Kasumi-1 (cell line): Measurements from ENCODE around the gene CNPY1.

ENCODE experiments used
- DNase-seq, 2 experiments: peaks; one replicate each; lab custom pipeline; 2025; lab: John Stamatoyannopoulos, UW

CNPY1 gene

GRCh38 chr7:155466142-155466813 lies 80.1 kb downstream of the CNPY1 start:
- DNase-seq = no peak

GRCh38 chr7:155465761-155466141 lies 80.6 kb downstream of the CNPY1 start:
- DNase-seq = no peak

DNA sequence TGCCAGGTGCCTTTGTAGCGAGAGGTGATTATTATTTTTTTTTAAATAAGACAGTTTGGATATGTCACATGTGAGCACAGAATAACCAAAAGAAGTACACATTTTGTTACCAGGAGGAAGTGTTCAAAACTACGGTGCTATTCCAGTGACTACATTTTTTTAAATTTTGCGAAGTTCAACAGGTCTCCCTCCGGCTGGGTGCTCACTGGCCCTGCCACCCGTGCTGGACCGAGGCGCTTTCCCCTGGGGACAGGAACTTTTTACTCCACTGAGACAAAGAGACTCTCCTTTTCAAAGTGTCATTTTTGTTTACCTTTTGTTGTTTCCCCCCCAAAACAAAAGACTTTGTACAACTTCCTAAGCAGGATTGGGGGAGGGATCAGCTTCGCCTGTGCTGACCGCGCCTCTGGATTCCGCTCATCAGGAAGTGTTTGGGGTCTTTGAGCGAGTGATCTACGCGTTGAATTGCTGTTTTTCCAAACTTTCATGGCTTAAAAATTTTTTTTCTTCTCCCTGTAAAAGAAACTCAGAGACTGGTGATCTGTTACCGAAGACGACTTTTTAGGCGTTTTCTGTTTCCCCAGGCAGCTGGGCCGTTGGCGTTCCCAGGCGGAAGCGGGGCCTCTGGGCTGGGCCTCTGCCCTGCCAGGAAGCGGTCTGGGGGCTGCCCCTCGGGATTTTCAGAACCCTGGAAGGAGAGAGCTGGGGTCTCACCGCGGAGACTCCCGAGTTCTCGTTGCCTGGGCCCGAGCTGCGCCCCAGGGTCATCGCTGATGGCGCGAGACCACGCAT lies 81.2 kb downstream of the CNPY1 start:
- DNase-seq = no peak

- DNase-seq = no peak
These were observed 82.2 kb downstream of the CNPY1 start for GRCh38 chr7:155464183-155464582.

GRCh38 chr7:155463114-155463811 lies 83.1 kb downstream of the CNPY1 start:
- no peak for DNase-seq

GRCh38 chr7:155462163-155462735 lies 84.1 kb downstream of the CNPY1 start:
- DNase-seq = no peak

GRCh38 chr7:155461631-155462030 lies 84.7 kb downstream of the CNPY1 start:
- no peak for DNase-seq

- no peak for DNase-seq
These were observed 85.3 kb downstream of the CNPY1 start for GRCh38 chr7:155460926-155461613.

DNA sequence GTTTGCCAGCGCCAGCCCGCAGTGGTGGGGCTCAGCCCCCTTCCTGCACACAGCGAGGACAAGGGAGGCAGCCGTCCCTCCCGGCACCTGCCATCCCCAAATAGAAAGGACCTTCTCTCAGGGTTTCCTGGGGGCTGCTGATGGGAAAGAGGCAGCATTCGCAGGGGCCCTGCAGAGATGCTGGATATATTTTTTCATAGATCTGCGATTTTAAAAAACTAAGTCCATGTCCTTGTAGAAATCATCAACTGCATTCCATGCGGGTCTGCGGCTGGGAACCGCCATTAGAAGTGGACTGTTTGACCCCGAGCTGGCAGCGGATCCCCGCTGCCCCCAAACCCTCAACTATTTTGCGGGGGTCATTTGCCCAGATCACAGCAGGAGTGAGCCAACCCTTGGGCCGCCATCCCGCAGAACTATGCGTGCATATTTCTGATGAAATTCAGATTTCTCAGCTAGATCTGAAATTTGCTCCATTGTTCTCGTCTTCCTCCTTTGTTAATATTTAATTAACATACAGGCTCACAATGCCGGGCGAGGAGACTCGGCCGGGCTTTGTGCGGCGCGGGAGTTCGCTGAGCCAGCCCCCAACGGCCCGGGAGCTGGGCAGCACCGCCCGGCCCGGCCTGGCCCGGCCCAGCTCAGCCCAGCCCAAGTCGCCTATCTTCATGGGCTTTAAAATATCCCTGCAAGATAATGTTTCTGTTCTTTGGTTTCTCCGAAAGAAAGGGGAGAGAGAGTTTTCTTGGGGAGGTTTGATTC lies 86.5 kb downstream of the CNPY1 start:
- DNase-seq = no peak

DNA sequence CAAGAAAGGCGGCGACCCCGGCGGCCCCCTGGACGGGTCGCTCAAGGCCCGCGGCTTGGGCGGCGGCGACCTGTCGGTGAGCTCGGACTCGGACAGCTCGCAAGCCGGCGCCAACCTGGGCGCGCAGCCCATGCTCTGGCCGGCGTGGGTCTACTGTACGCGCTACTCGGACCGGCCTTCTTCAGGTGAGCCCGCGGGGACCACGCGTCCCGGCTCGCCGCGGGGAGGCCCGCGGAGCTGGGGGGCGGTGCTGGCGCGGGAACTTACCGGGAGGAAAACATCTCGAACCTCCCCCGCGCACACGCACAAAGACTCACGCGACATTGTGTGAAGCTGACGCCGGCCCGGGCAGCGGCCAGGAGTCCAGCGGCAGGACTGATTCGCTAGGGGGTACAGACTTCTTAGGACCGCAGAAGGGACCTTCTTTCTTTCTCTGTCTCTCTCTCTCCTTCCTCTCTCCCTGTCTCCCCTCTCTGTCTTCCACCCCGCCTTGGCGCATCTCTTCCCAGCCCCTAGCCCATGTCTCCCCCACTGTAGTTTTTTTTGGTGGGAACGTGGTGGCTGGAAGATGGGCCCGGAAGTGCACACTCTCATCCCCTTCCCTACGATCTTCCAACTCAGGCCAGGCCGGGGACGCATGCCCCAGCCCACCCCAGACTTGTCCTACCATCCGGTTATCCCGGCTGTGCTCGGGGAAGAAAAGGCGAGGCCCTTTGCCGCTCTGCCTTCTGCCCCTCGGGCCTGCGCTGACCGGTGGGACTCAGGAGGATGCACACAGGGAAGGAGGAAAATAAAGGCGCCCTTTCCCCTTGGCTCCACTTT lies 87.3 kb downstream of the CNPY1 start:
- no peak for DNase-seq

GRCh38 chr7:155458111-155458877 lies 88.1 kb downstream of the CNPY1 start, which contains the start of gene EN2:
TSS of gene EN2 (plus strand) at chr7:155458129. CDS start at chr7:155458378, 249 bp downstream.
- no peak for DNase-seq

- DNase-seq = no peak
These were observed 88.7 kb downstream of the CNPY1 start for GRCh38 chr7:155457544-155458110.

DNA sequence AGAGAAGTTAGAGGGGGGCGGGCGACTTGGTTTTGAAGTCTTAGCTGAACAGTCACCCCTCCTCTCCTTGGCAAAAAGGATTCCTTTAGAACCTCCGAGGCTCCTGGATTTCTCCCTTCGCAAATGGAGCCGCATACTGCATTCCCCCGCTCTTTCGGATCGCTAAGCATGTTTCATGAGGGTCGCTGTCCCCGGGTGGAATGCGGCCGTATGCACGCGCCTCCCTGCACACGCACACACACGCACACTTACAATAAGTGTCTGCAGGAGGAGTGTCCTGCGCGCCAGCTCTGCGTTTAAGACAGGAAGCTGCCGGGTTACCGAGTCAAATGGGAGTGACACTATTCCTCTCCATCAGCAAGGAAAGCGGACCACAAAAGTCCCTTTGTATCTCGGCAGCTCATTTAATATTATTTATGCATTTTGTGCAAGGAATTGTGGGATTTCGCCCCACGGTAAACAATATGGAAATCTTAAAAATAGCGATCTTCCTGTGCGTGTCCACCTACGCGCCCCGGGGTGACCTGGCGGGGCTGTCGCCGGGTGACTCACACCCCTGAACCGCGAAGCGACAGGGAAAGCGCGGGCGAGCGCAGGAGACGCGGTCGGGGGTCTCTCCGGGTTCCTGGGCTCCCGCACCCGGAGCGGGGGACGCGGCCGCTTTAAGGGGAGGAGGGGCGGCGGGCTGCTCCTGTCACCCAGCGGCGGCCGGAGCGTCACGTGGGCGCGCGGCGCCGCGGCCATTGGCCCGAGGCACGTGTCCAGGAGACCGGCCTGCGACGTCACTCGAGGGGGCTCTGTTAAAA lies 89.4 kb downstream of the CNPY1 start:
- no peak for DNase-seq

- no peak for DNase-seq
These were observed 90.3 kb downstream of the CNPY1 start for GRCh38 chr7:155455776-155456737.

DNA sequence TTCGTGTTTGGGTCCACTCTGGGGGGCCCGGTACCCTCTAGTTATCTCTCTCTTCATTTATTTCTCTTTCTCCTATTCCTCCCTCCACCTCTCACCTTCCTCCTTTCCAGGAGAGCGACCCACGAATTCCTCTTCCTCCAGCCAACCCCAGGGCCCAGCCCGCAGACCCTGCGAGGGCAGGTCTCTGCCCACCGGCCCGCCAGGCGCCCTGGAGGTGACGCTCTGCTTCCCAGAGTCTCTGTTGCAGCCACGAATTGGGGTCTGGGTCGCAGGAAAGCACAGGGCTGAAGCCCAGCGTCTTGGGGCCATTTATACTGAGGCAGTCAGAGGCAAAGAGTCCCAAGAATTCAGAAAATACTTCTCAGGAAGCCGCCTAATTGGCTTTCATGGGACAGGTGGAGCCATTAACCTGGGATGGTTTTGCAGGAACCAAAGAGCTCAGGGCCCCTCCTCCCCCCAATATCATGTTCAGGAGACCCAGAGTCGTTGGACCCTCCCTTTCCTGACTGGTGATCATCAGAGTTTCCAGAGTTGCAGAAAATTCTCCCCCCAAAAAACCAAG lies 91.1 kb downstream of the CNPY1 start:
- DNase-seq = no peak

DNA sequence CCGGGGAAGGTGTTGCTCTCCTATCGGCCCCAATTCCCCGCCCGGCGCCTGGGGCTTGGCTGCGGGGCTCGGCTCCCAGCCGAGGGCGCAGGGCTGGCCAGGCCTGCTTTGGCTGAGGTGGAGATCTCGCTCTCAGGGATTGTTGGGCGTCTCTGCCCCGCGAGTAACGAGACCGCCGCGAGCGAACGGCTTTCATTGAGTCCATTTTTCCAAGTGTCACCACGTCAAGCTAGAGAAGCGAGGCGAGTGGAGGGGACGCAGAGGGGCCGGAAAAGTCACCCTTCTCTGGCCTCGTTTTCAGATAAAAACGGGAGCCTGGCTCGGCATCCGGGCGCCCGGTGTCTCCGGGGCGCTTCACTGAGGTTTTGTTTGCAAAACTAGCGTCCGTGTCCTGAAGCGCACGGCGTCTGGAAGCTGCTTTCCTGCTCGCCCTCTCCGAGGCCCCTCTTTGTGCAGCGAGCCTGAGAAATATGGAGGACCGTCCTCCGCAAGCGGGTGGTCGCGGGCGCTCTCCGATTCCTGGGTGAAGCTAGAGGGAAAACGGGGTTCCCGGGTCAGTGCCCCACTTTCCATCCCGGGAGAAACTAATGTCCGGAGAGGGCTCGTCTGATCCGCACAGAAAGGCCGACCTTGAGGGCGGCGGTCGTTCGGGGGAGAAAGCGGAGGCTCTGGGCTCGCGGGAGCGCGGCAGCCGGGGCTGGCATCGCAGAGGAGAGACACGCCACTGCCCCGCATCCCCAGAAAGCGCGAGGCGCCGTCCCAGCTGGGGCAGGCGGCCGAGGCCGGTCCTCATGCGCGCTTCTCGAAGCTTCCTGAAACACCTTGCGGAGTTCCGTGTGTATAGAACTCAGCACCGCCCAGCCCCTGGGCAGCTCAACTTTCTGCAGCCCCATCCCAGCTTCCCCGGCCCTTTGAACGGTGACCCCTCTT lies 91.9 kb downstream of the CNPY1 start:
- DNase-seq = no peak
